Cardiac fibroblast (primary cell): Measurements from ENCODE around the gene MCF2L2.

Experiments
- DNase-seq, 2 donors: peaks; one replicate each; pipeline versions ENCODE4 v3.0.0 to v3.0.0-alpha.2; 2010; ENCODE audit warnings: low read depth in 2 of 2
- H3K4me3 ChIP-seq, 2 donors: replicated peaks in 1 of 2; 1 replicate in 1 of 2; 2 replicates in 1 of 2; pipeline ENCODE4 v1.5.1; 2011; ENCODE audit warnings: low read depth in 2 of 2, low read length in 2 of 2, mild to moderate bottlenecking in 2 of 2, moderate library complexity in 1 of 2
- TF ChIP-seq, protein P1 (sequence below): IDR thresholded peaks from one replicate; pipeline ENCODE4 v1.5.1; 2011; ENCODE audit warnings: low read depth, mild to moderate bottlenecking, low read length, inconsistent platforms

MCF2L2 gene

DNA sequence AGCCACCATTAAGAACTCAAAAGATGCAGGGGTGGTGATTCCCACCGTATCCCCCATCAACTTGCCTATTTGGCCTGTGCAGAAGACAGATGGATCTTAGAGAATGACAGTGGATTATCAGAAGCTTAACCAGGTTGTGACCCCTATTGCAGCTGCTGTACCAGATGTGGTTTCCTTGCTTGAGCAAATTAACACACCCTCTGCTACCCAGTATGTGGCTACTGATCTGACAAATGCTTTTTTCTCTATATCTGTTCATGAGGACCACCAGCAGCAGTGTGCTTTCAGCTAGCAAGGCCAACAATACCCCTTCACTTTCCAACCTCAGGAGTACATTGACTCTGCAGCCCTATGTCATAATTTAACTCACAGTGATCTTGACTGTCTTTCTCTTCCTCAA lies 8.6 kb upstream of the MCF2L2 start:
- TF ChIP-seq, protein P1, sequence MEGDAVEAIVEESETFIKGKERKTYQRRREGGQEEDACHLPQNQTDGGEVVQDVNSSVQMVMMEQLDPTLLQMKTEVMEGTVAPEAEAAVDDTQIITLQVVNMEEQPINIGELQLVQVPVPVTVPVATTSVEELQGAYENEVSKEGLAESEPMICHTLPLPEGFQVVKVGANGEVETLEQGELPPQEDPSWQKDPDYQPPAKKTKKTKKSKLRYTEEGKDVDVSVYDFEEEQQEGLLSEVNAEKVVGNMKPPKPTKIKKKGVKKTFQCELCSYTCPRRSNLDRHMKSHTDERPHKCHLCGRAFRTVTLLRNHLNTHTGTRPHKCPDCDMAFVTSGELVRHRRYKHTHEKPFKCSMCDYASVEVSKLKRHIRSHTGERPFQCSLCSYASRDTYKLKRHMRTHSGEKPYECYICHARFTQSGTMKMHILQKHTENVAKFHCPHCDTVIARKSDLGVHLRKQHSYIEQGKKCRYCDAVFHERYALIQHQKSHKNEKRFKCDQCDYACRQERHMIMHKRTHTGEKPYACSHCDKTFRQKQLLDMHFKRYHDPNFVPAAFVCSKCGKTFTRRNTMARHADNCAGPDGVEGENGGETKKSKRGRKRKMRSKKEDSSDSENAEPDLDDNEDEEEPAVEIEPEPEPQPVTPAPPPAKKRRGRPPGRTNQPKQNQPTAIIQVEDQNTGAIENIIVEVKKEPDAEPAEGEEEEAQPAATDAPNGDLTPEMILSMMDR = no peak
- no peak overlapping the region for H3K4me3 ChIP-seq
- DNase-seq = no peak

DNA sequence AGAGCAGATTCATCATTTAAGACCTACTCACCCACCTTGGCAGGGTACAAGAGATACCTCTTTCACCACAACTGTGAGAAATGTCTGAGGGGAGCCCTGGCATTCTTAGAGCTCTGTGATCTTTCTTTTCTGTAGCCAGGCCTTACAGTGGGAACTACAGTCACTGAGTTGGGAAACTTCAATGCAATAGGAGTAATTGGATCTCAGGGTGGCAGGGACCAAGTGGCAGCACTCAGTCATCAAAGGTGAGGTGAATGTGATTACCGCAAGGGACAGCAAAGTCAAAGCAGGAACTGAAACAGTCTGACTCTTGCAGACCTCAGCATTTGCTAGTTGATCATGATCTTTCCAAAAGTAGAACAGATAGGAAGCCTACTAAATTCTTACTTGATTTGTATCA lies 7.2 kb upstream of the MCF2L2 start:
- DNase-seq = no peak
- H3K4me3 ChIP-seq = no peak overlapping the region
- TF ChIP-seq, protein P1 = no peak

DNA sequence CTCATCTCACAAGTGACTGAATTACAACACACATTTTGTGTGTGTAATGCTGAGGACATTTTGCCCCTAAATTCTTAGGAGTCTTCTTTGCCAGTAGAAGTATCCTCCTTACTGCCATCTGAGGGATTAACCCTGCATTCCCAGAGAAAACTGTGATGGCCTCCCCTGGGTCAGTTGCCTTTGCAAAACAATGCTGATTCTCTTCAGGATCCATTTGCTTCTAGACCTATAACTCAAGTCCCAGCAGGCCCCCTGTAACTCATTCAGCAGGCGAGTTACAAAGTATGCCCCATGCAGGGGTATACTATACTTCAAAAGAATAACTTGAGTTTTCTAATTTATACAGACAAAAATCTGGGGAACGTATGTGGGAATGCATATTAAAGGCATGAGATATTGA lies 6.6 kb upstream of the MCF2L2 start:
- TF ChIP-seq, protein P1 = no peak
- DNase-seq = no peak

DNA sequence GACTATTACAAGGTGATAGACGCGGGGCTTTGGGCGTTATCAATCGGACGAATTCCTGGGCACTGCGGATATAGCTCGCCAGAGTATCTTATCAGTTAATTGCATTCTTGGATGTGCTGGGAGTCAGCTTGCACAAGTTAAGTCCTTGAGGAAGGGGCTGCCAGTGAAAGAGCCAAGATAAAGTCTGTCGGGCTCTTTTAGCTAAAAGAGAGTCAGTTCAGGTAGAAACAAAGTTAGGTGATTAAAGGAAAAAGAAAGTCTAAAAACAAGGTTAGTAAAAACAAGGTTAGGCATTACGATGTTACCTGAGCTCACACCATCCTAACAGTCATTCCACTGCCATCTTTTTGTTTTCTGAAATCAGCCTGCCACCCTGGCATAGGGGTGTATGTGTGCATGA lies 6.1 kb upstream of the MCF2L2 start:
- no peak for DNase-seq
- no peak overlapping the region for H3K4me3 ChIP-seq

More for the DNA sequence above, 6.6 kb upstream of the MCF2L2 start:
- H3K4me3 ChIP-seq = no peak overlapping the region

DNA sequence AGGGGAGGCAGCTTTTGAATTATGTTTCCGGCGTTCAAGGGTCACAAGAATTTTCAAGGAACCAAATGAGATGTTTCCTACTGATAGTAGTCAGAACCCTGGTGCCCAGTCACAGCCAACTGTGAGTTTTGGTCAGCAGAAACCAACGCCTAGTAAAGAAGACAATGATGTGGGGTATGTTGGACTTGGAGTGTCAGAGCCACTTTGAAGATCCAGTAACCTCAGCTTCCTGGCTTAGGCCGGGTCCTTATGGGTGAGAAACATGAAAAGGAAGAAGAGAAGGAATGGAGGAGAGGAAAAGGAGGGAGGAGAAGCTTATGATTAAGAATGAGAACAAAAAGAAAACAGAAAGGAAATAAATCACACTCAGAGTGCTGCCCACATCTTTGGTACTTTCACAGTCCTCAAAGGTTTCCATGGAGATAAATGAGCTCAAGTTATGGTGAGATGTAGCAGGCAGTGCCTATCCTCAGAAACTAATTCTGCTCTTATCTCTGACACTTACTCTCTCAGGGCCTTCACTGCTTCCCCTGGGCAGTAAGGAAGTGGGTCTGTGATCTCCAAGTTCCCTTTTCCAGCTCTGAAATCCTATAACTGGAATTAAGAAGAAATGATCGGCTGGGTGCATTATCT lies 2.0 kb upstream of the MCF2L2 start:
- no peak for DNase-seq
- TF ChIP-seq, protein P1 = no peak

More for the DNA sequence above, 6.1 kb upstream of the MCF2L2 start:
- TF ChIP-seq, protein P1 = no peak

GRCh38 chr3:183427876-183428446 lies 458 bp downstream of the MCF2L2 start:
- TF ChIP-seq, protein P1 = no peak

More for the DNA sequence above, 2.0 kb upstream of the MCF2L2 start:
- H3K4me3 ChIP-seq = no peak overlapping the region

More at GRCh38 chr3:183427876-183428446, 458 bp downstream of the MCF2L2 start:
- DNase-seq = peak; percentile 45 to 51
- peak overlapping the region; percentile 70 for H3K4me3 ChIP-seq
